Liver (tissue), 9 donors: Measurements from ENCODE around the gene FAM83G. TPM values are rescaled to one million over a fixed set of nuclear protein-coding genes. Genes with fewer than 3 reads are reported as not detected.

Source experiments
- DNase-seq: peaks from one replicate; pipeline ENCODE4 v3.0.0-alpha.2; 2017; ENCODE audit warnings: low spot score
- H3K27ac ChIP-seq, 2 donors: one replicate each; pipeline ENCODE4 v1.7.0; 2013; ENCODE audit warnings: inconsistent platforms in 2 of 2, low read length in 2 of 2, control low read depth in 1 of 2, low read depth in 1 of 2, mild to moderate bottlenecking in 1 of 2
- H3K27me3 ChIP-seq, 4 donors: one replicate each; pipeline versions ENCODE4 v1.6.1 to v1.7.0; 2013; ENCODE audit warnings: low read length in 3 of 4, inconsistent platforms in 1 of 4, mild to moderate bottlenecking in 1 of 4, moderate library complexity in 1 of 4; ENCODE audit not compliant: control insufficient read depth in 4 of 4, insufficient read depth in 4 of 4
- H3K36me3 ChIP-seq, 4 donors: one replicate each; pipeline versions ENCODE4 v1.6.1 to v1.7.0; 2013; ENCODE audit warnings: low read length in 3 of 4, mild to moderate bottlenecking in 3 of 4, low read depth in 1 of 4, moderate library complexity in 1 of 4; ENCODE audit not compliant: control insufficient read depth in 4 of 4, insufficient read depth in 3 of 4
- H3K4me1 ChIP-seq, 4 donors: one replicate each; pipeline versions ENCODE4 v1.6.1 to v1.7.0; 2013; ENCODE audit warnings: low read length in 3 of 4, mild to moderate bottlenecking in 3 of 4, moderate library complexity in 1 of 4; ENCODE audit not compliant: control insufficient read depth in 4 of 4, insufficient read depth in 4 of 4
- H3K4me3 ChIP-seq, 3 donors: one replicate each; pipeline versions ENCODE4 v1.6.1 to v1.7.0; 2013; ENCODE audit warnings: low read length in 3 of 3, control low read depth in 1 of 3, low read depth in 1 of 3, mild to moderate bottlenecking in 1 of 3
- H3K9ac ChIP-seq, 2 donors: one replicate each; pipeline ENCODE4 v1.7.0; 2013; ENCODE audit warnings: low read length in 2 of 2, mild to moderate bottlenecking in 2 of 2, moderate library complexity in 2 of 2, control low read depth in 1 of 2, low read depth in 1 of 2
- H3K9me3 ChIP-seq, 4 donors: one replicate each; pipeline versions ENCODE4 v1.6.1 to v1.7.0; 2013; ENCODE audit warnings: low read length in 3 of 4; ENCODE audit not compliant: control insufficient read depth in 4 of 4
- ATF3 ChIP-seq: IDR thresholded peaks from 2 replicates; pipeline ENCODE4 v1.6.1; 2016; ENCODE audit warnings: antibody characterized with exemption
- CTCF ChIP-seq: fragments of 150-350 bp; IDR thresholded peaks from 2 replicates; pipeline ENCODE4 v1.5.1; 2017; ENCODE audit warnings: improper control_type of control experiment, low read depth, low read length; ENCODE audit not compliant: missing input control
- EGR1 ChIP-seq, 2 donors: IDR thresholded peaks; 2 replicates each; pipeline ENCODE4 v1.6.1; 2016 to 2018; ENCODE audit warnings: antibody characterized with exemption in 2 of 2, low read depth in 2 of 2
- FOXA1 ChIP-seq: IDR thresholded peaks from 2 replicates; pipeline ENCODE4 v1.6.1; 2016; ENCODE audit warnings: antibody characterized with exemption
- FOXA2 ChIP-seq: IDR thresholded peaks from 2 replicates; pipeline ENCODE4 v1.6.1; 2016; ENCODE audit warnings: antibody characterized with exemption
- GABPA ChIP-seq, 2 donors: IDR thresholded peaks in 1 of 2; conservative IDR thresholded peaks in 1 of 2; 2 replicates each; pipeline ENCODE4 v1.6.1; 2016; ENCODE audit warnings: antibody characterized with exemption in 2 of 2, mild to moderate bottlenecking in 1 of 2, moderate library complexity in 1 of 2
- HNF4A ChIP-seq, 2 donors: conservative IDR thresholded peaks; 2 replicates each; pipeline ENCODE4 v1.6.1; 2016; ENCODE audit warnings: antibody characterized with exemption in 2 of 2, mild to moderate bottlenecking in 2 of 2
- HNF4G ChIP-seq: IDR thresholded peaks from 2 replicates; pipeline ENCODE4 v1.6.1; 2016; ENCODE audit warnings: antibody characterized with exemption
- JUND ChIP-seq, 2 donors: IDR thresholded peaks; 2 replicates each; pipeline ENCODE4 v1.6.1; 2016; ENCODE audit warnings: antibody characterized with exemption in 2 of 2
- NR2F2 ChIP-seq: IDR thresholded peaks from 2 replicates; pipeline ENCODE4 v1.6.1; 2016; ENCODE audit warnings: antibody characterized with exemption
- RAD21 ChIP-seq, 2 donors: IDR thresholded peaks; 2 replicates each; pipeline ENCODE4 v1.6.1; 2016; ENCODE audit warnings: antibody characterized with exemption in 2 of 2, mild to moderate bottlenecking in 2 of 2
- RXRA ChIP-seq, 2 donors: IDR thresholded peaks; 2 replicates each; pipeline ENCODE4 v1.6.1; 2017 to 2018; ENCODE audit warnings: antibody characterized with exemption in 2 of 2, mild to moderate bottlenecking in 1 of 2
- SP1 ChIP-seq: IDR thresholded peaks from 2 replicates; pipeline ENCODE4 v1.6.1; 2018; ENCODE audit warnings: antibody characterized with exemption, mild to moderate bottlenecking
- TAF1 ChIP-seq: conservative IDR thresholded peaks from 2 replicates; pipeline ENCODE4 v1.6.1; 2016; ENCODE audit warnings: antibody characterized with exemption, mild to moderate bottlenecking
- YY1 ChIP-seq: IDR thresholded peaks from 2 replicates; pipeline ENCODE4 v1.6.1; 2016; ENCODE audit warnings: antibody characterized with exemption, mild to moderate bottlenecking
- WGBS: extraction: QIAGEN DNeasy Blood & Tissue Kit; methylation state at CpG from one replicate; pipeline ENCODE4 v1.1.7; 2013; 5-methylcytosine and 5-hydroxymethylcytosine counted together
- polyA plus RNA-seq, 2 donors: library from polyadenylated mRNA; stranded (reverse) in 1 of 2; unstranded in 1 of 2; fragments of 200-250 nt in 1 of 2; fragments of >200 nt in 1 of 2; fragmentation: Nextera tagmentation in 1 of 2; extraction: Ambion mirVana in 1 of 2; gene quantifications; one replicate each; pipeline versions ENCODE4 v1.2.1 to v1.2.3, GENCODE V29; 2013 to 2015
- total RNA-seq, 2 donors: library from RNA; depleted of rRNA; stranded (reverse); fragments of >200 nt; gene quantifications; one replicate each; pipeline ENCODE4 v1.2.3, GENCODE V29; 2014
- TF ChIP-seq, protein P1 (sequence below): IDR thresholded peaks from 2 replicates; pipeline ENCODE4 v1.6.1; 2016; ENCODE audit warnings: antibody characterized with exemption
- TF ChIP-seq, protein P2 (sequence below): IDR thresholded peaks from 2 replicates; pipeline ENCODE4 v1.6.1; 2016; ENCODE audit warnings: antibody characterized with exemption
- TF ChIP-seq, protein P3 (sequence below): IDR thresholded peaks from 2 replicates; pipeline ENCODE4 v1.6.1; 2016; ENCODE audit warnings: antibody characterized with exemption, mild to moderate bottlenecking
- donor health status: healthy.
- donor health status: healthy.
- donor health status: healthy.
- donor health status: healthy.
- donor health status: healthy.

FAM83G gene
- total and polyA plus RNA-seq, 4 donors, result 5.2 to 25.0 (median 11.5) TPM

DNA sequence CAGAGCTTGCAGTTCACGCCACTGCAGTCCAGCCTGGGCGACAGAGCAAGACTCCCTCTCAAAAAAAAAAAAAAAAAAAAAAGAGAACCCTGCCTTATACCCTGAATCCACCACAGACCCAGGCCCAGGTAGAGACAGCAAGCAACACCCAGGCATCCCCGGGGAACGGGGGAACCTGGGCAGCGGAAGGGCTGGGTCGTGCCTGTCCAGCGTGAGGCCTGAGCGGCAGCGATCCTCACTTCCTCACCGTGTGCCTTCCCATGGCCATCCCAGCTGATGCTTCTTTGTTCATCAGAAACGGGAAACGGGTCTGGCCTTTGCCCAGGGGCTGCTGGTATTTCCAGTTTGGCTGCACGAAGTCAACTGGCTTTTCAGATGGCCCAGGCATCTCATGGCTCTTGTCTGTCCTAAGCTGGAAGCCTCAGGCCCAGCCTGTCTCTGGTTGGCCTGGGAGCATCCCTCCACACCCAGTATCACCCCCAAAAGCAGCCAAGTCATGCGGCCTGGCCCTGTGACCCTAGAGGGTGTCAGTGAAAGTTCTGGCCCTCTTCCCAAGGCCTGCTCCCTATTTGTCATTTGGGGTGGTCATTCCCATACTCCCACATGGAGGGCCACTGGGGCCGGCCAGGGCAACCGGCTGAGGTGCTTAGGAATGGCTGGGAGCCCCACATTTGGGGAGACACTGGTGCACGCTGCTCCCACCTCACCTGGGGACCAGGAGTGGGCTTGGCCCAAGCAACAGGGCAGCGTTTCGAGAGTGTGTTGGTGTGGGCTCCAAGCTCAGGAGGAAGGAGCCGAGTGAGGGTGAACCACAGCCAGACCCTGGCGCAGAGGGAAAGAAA lies 20.1 kb downstream of the FAM83G start:
- 93% methylated on average over 21 of the region's 21 CpGs for WGBS
- peaks cover 0 to 5% (median 2%) of the 10 kb centered on the region in 4 donors for H3K36me3 ChIP-seq
- no peak overlapping the region for H3K9ac ChIP-seq
- H3K9me3 ChIP-seq, result no peaks in the 10 kb centered on the region
- TF ChIP-seq, protein P1, sequence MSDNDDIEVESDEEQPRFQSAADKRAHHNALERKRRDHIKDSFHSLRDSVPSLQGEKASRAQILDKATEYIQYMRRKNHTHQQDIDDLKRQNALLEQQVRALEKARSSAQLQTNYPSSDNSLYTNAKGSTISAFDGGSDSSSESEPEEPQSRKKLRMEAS, result no peak
- TF ChIP-seq RXRA (IDR thresholded peaks at IDR 0.05), result no peak
- TF ChIP-seq GABPA (IDR thresholded peaks at IDR 0.05 in 1 of 2, conservative IDR thresholded peaks at IDR 0.05 in 1 of 2), result no peak
- TF ChIP-seq FOXA1, result no peak
- no peak for TF ChIP-seq HNF4G
- TF ChIP-seq ATF3, result no peak
- no peak for TF ChIP-seq SP1
- TF ChIP-seq, protein P2, sequence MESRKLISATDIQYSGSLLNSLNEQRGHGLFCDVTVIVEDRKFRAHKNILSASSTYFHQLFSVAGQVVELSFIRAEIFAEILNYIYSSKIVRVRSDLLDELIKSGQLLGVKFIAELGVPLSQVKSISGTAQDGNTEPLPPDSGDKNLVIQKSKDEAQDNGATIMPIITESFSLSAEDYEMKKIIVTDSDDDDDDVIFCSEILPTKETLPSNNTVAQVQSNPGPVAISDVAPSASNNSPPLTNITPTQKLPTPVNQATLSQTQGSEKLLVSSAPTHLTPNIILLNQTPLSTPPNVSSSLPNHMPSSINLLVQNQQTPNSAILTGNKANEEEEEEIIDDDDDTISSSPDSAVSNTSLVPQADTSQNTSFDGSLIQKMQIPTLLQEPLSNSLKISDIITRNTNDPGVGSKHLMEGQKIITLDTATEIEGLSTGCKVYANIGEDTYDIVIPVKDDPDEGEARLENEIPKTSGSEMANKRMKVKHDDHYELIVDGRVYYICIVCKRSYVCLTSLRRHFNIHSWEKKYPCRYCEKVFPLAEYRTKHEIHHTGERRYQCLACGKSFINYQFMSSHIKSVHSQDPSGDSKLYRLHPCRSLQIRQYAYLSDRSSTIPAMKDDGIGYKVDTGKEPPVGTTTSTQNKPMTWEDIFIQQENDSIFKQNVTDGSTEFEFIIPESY, result no peak
- TF ChIP-seq HNF4A (conservative IDR thresholded peaks at IDR 0.05), result no peak
- no peak for TF ChIP-seq TAF1
- TF ChIP-seq EGR1 (IDR thresholded peaks at IDR 0.05; ENCODE audit: low read depth in 2 of 2), result no peak
- TF ChIP-seq CTCF, result no peak
- no peak for TF ChIP-seq JUND (IDR thresholded peaks at IDR 0.05)
- no peak for TF ChIP-seq FOXA2
- TF ChIP-seq YY1, result no peak
- TF ChIP-seq, protein P3, sequence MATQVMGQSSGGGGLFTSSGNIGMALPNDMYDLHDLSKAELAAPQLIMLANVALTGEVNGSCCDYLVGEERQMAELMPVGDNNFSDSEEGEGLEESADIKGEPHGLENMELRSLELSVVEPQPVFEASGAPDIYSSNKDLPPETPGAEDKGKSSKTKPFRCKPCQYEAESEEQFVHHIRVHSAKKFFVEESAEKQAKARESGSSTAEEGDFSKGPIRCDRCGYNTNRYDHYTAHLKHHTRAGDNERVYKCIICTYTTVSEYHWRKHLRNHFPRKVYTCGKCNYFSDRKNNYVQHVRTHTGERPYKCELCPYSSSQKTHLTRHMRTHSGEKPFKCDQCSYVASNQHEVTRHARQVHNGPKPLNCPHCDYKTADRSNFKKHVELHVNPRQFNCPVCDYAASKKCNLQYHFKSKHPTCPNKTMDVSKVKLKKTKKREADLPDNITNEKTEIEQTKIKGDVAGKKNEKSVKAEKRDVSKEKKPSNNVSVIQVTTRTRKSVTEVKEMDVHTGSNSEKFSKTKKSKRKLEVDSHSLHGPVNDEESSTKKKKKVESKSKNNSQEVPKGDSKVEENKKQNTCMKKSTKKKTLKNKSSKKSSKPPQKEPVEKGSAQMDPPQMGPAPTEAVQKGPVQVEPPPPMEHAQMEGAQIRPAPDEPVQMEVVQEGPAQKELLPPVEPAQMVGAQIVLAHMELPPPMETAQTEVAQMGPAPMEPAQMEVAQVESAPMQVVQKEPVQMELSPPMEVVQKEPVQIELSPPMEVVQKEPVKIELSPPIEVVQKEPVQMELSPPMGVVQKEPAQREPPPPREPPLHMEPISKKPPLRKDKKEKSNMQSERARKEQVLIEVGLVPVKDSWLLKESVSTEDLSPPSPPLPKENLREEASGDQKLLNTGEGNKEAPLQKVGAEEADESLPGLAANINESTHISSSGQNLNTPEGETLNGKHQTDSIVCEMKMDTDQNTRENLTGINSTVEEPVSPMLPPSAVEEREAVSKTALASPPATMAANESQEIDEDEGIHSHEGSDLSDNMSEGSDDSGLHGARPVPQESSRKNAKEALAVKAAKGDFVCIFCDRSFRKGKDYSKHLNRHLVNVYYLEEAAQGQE, result no peak
- TF ChIP-seq RAD21 (IDR thresholded peaks at IDR 0.05), result no peak
- no peak for TF ChIP-seq NR2F2
- H3K4me1 ChIP-seq, result peaks cover 22 to 58% (median 41%) of the 10 kb centered on the region in 4 donors
- DNase-seq, result no peak
- H3K27me3 ChIP-seq, result no peaks in the 10 kb centered on the region
- H3K4me3 ChIP-seq, result no peak overlapping the region
- no peak overlapping the region for H3K27ac ChIP-seq
